Lung (tissue), 12 donors: ENCODE results near the gene LRCH1. TPM values are rescaled to one million over a fixed set of nuclear protein-coding genes. Genes with fewer than 3 reads are reported as not detected.
A peak's percentile ranks its signal among the peaks of the same experiment; 100 is the strongest.

ENCODE experiments used
- ATAC-seq: fragments of 200-7000 bp; cut with Tn5 transposase; one replicate; pipeline ENCODE4 v1.9.1; 2020; ENCODE audit warnings: moderate number of reproducible peaks; ENCODE audit not compliant: insufficient read depth, low FRiP score
- DNase-seq, 3 donors: peaks; one replicate each; pipeline ENCODE4 v3.0.0-alpha.2; 2013 to 2017
- H3K27ac ChIP-seq, 2 donors: one replicate each; pipeline ENCODE4 v1.5.1; 2013; ENCODE audit warnings: mild to moderate bottlenecking in 2 of 2, moderate library complexity in 2 of 2, control low read depth in 1 of 2, inconsistent platforms in 1 of 2, low read depth in 1 of 2, low read length in 1 of 2
- H3K27me3 ChIP-seq, 3 donors: one replicate each; pipeline ENCODE4 v1.5.1; 2013; ENCODE audit warnings: low read length in 2 of 3; ENCODE audit not compliant: control insufficient read depth in 3 of 3, insufficient read depth in 3 of 3
- H3K36me3 ChIP-seq, 4 donors: one replicate each; pipeline ENCODE4 v1.5.1; 2013; ENCODE audit warnings: low read length in 4 of 4, mild to moderate bottlenecking in 1 of 4, moderate library complexity in 1 of 4; ENCODE audit not compliant: control insufficient read depth in 4 of 4, insufficient read depth in 4 of 4
- H3K4me1 ChIP-seq, 5 donors: one replicate each; pipeline ENCODE4 v1.5.1; 2013; ENCODE audit warnings: low read length in 5 of 5, mild to moderate bottlenecking in 2 of 5, moderate library complexity in 1 of 5; ENCODE audit not compliant: control insufficient read depth in 5 of 5, insufficient read depth in 5 of 5
- H3K4me3 ChIP-seq: one replicate; pipeline ENCODE4 v1.5.1; 2013; ENCODE audit warnings: mild to moderate bottlenecking, control low read depth, moderate library complexity
- H3K9ac ChIP-seq, 2 donors: one replicate each; pipeline ENCODE4 v1.5.1; 2013; ENCODE audit warnings: low read length in 2 of 2, control low read depth in 1 of 2; ENCODE audit not compliant: insufficient read depth in 1 of 2
- H3K9me3 ChIP-seq, 4 donors: one replicate each; pipeline ENCODE4 v1.5.1; 2013; ENCODE audit warnings: low read length in 3 of 4, mild to moderate bottlenecking in 1 of 4, moderate library complexity in 1 of 4; ENCODE audit not compliant: control insufficient read depth in 4 of 4, insufficient read depth in 3 of 4
- CTCF ChIP-seq: IDR thresholded peaks from 2 replicates; pipeline ENCODE4 v1.5.1; 2012; ENCODE audit warnings: mild to moderate bottlenecking; ENCODE audit errors: control extremely low read depth, extremely low read depth
- WGBS, 2 donors: extraction: QIAGEN DNeasy Blood & Tissue Kit; methylation state at CpG; one replicate each; pipeline ENCODE4 v1.1.7; 2013; 5-methylcytosine and 5-hydroxymethylcytosine counted together
- polyA plus RNA-seq, 2 donors: library from polyadenylated mRNA; stranded (reverse); fragments of 200-250 nt; gene quantifications; one replicate each; pipeline ENCODE4 v1.2.1, GENCODE V29; 2013
- total RNA-seq, 2 donors: library from RNA; depleted of rRNA in 1 of 2; stranded (reverse); fragments of >200 nt in 1 of 2; gene quantifications; one replicate each; pipeline ENCODE4 v1.2.1, GENCODE V29; 2014 to 2021
- donor health status: control.
- donor health status: control.
- donor health status: Bipolar disorder and iron deficiency.
- donor health status: healthy.
- donor health status: DM: yes; HTN: yes; CAD: no.

Gene LRCH1
- total and polyA plus RNA-seq, 4 donors, result 3.6 to 35.4 (median 13.2) TPM

GRCh38 chr13:46632176-46632575 is 79.2 kb downstream of the LRCH1 start:
- peaks cover 0 to 2% (median 0%) of the 10 kb centered on the region in 4 donors for H3K36me3 ChIP-seq
- peaks cover 0 to 20% (median 17%) of the 10 kb centered on the region in 5 donors for H3K4me1 ChIP-seq
- H3K4me3 ChIP-seq, result no peak overlapping the region
- no peak for ATAC-seq
- 98% methylated on average over 2 of the region's 2 CpGs for WGBS, 2 donors
- no peaks in the 10 kb centered on the region for H3K9me3 ChIP-seq
- DNase-seq, result no peak
- no peak for TF ChIP-seq CTCF
- H3K27me3 ChIP-seq, result no peaks in the 10 kb centered on the region
- no peak overlapping the region for H3K9ac ChIP-seq
- no peak overlapping the region for H3K27ac ChIP-seq

DNA sequence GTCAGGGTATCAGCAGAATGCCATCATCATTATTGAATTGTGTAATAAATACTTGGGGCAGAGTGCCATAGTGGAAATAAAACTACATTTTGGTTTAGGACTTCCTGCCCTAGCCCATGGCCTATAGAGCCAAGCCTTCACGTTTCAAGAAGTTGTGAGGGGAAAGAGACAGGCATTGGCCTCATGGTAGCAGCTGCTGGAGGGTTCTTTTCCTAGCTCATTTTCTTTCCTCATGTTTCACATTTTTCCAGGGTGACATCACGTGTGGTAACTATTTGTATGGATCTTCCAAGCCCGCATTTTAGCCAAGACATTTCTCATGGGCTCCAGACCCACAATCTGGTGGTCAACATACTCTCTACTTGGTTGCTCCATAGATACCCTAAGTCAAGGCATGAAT is 80.4 kb downstream of the LRCH1 start:
- H3K27ac ChIP-seq, result no peak overlapping the region
- peaks cover 0 to 21% (median 16%) of the 10 kb centered on the region in 5 donors for H3K4me1 ChIP-seq
- no peaks in the 10 kb centered on the region for H3K27me3 ChIP-seq
- peaks cover 0 to 2% (median 0%) of the 10 kb centered on the region in 4 donors for H3K36me3 ChIP-seq
- DNase-seq (peak in 1 of 3 donors; percentile 48), ATAC-seq (no peak)
- H3K9ac ChIP-seq, result no peak overlapping the region
- no peak for TF ChIP-seq CTCF
- no peaks in the 10 kb centered on the region for H3K9me3 ChIP-seq
- H3K4me3 ChIP-seq, result no peak overlapping the region
- WGBS, 2 donors, result 54 to 57% methylated on average over 3 of the region's 3 CpGs

- Histone ChIP-seq H3K27ac (no peak overlapping the region), H3K4me1 (peaks cover 0 to 17% (median 7%) of the 10 kb centered on the region in 5 donors)
- TF ChIP-seq CTCF, result no peak
Measured at GRCh38 chr13:46636451-46636850, 83.5 kb downstream of the LRCH1 start.

DNA sequence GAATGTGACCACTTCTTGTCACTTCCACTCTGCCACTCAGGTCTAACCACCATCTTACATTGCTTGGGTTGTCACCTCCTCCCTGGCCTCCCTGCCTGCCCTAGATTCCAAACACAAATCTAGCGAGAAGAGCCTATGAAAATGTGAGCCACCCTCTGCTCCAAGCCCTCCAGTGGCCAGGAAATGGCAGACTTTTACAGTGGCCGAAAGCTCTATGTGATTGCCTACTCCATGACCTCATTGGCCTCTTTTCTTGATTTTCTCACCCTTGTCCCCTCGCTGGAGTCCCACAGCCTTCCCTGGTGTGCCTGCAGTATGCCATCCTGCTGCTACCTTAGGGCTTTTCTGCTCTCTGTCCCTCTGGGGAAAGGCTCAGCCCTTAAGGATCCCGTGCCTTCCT is 84.2 kb downstream of the LRCH1 start:
- DNase-seq (no peak), ATAC-seq (no peak)
- 93 to 97% methylated on average over 4 of the region's 4 CpGs for WGBS, 2 donors
- no peaks in the 10 kb centered on the region for H3K27me3 ChIP-seq
- H3K9ac ChIP-seq, result no peak overlapping the region
- H3K27ac ChIP-seq, result no peak overlapping the region
- H3K4me1 ChIP-seq, result peaks cover 0 to 20% (median 15%) of the 10 kb centered on the region in 5 donors
- no peak for TF ChIP-seq CTCF
- no peak overlapping the region for H3K4me3 ChIP-seq
- peaks cover 0 to 2% (median 0%) of the 10 kb centered on the region in 4 donors for H3K36me3 ChIP-seq
- no peaks in the 10 kb centered on the region for H3K9me3 ChIP-seq

More at GRCh38 chr13:46636451-46636850, 83.5 kb downstream of the LRCH1 start:
- Histone ChIP-seq H3K9ac (no peak overlapping the region), H3K4me3 (no peak overlapping the region), H3K36me3 (peaks cover 0 to 2% (median 0%) of the 10 kb centered on the region in 4 donors), H3K9me3 (no peaks in the 10 kb centered on the region), H3K27me3 (no peaks in the 10 kb centered on the region)
- no peak for DNase-seq
- 42 to 46% methylated on average over 2 of the region's 2 CpGs for WGBS, 2 donors
- ATAC-seq, result no peak
